HepG2 (cell line): ENCODE results near the gene UBXN1. TPM values are rescaled to one million over a fixed set of nuclear protein-coding genes. Genes with fewer than 3 reads are reported as not detected.

Source experiments
- ATF7-NPFF ChIP-seq: sonication (generic); formaldehyde crosslinking; IDR thresholded peaks from 2 replicates; pipeline ENCODE4 v1.8.1; 2023; ENCODE audit warnings: mild to moderate bottlenecking, low read depth, missing genetic modification reagents, moderate library complexity
- CAMTA2 ChIP-seq: sonication (generic); formaldehyde crosslinking; IDR thresholded peaks from 2 replicates; pipeline ENCODE4 v1.4.0; 2020; ENCODE audit warnings: mild to moderate bottlenecking, missing genetic modification reagents, borderline replicate concordance
- CBFB ChIP-seq: sonication (generic); formaldehyde crosslinking; IDR thresholded peaks from 2 replicates; pipeline ENCODE4 v1.4.0; 2020; ENCODE audit warnings: missing genetic modification reagents
- CREB1 ChIP-seq, 2 experiments: fragments of 450-650 bp in 1 of 2; IDR thresholded peaks; 2 replicates each; pipeline ENCODE4 v1.6.1; 2016 to 2017; ENCODE audit warnings: control low read depth in 1 of 2, mild to moderate bottlenecking in 1 of 2, missing compliant biosample characterization in 1 of 2, missing genetic modification characterization in 1 of 2
- HOXA3 ChIP-seq: sonication (generic); formaldehyde crosslinking; IDR thresholded peaks from 2 replicates; pipeline ENCODE4 v1.5.0; 2020; ENCODE audit warnings: missing genetic modification reagents
- ISX ChIP-seq: sonication (generic); formaldehyde crosslinking; conservative IDR thresholded peaks from 2 replicates; pipeline ENCODE4 v1.5.0; 2020; ENCODE audit warnings: missing genetic modification reagents
- LCORL ChIP-seq, 2 experiments: fragments of 450-650 bp in 1 of 2; sonication (generic) in 1 of 2; formaldehyde crosslinking in 1 of 2; IDR thresholded peaks; 2 replicates each; pipeline versions ENCODE4 v1.5.0 to v1.6.1; 2017 to 2020; ENCODE audit warnings: antibody characterized with exemption in 1 of 2, missing genetic modification reagents in 1 of 2
- MEIS2 ChIP-seq: sonication (generic); formaldehyde crosslinking; IDR thresholded peaks from 2 replicates; pipeline ENCODE4 v1.9.0; 2021; ENCODE audit warnings: mild to moderate bottlenecking, missing genetic modification reagents
- MTF1 ChIP-seq: sonication (generic); formaldehyde crosslinking; IDR thresholded peaks from 2 replicates; pipeline ENCODE4 v1.5.0; 2020; ENCODE audit warnings: missing genetic modification reagents
- RFX1 ChIP-seq: fragments of 450-650 bp; IDR thresholded peaks from 2 replicates; pipeline ENCODE4 v1.6.1; 2017
- SETDB1 ChIP-seq: sonication (generic); formaldehyde crosslinking; IDR thresholded peaks from 2 replicates; pipeline ENCODE4 v1.5.1; 2020; ENCODE audit warnings: missing genetic modification reagents, mild to moderate bottlenecking, borderline replicate concordance
- SRSF4 ChIP-seq: fragments of 200-400 bp; formaldehyde crosslinking; IDR thresholded peaks from one replicate; pipeline ENCODE4 v1.6.1; 2018; ENCODE audit warnings: mild to moderate bottlenecking, low read depth, low read length, moderate library complexity; ENCODE audit not compliant: poor library complexity, severe bottlenecking
- ZBTB42 ChIP-seq: sonication (generic); formaldehyde crosslinking; IDR thresholded peaks from 2 replicates; pipeline ENCODE4 v1.5.0; 2020; ENCODE audit warnings: mild to moderate bottlenecking, missing genetic modification reagents
- ZBTB7A ChIP-seq: sonication (generic); formaldehyde crosslinking; IDR thresholded peaks from 2 replicates; pipeline ENCODE4 v1.8.0; 2022; ENCODE audit warnings: mild to moderate bottlenecking, missing genetic modification reagents
- ZFYVE20 ChIP-seq: sonication (generic); formaldehyde crosslinking; IDR thresholded peaks from 2 replicates; pipeline ENCODE4 v1.8.0; 2023; ENCODE audit warnings: low read depth, mild to moderate bottlenecking, moderate library complexity, missing genetic modification reagents, borderline replicate concordance
- ZKSCAN1 ChIP-seq: fragments of 150-350 bp; IDR thresholded peaks from 2 replicates; pipeline ENCODE4 v1.6.1; 2014; ENCODE audit warnings: low read length
- ZMYM2 ChIP-seq: sonication (generic); formaldehyde crosslinking; IDR thresholded peaks from 2 replicates; pipeline ENCODE4 v1.8.0; 2022; ENCODE audit warnings: mild to moderate bottlenecking, missing genetic modification reagents
- ZNF12 ChIP-seq: sonication (generic); formaldehyde crosslinking; IDR thresholded peaks from 2 replicates; pipeline ENCODE4 v1.5.0; 2020; ENCODE audit warnings: missing genetic modification reagents
- ZNF138 ChIP-seq: sonication (generic); formaldehyde crosslinking; IDR thresholded peaks from 2 replicates; pipeline ENCODE4 v1.5.0; 2020; ENCODE audit warnings: mild to moderate bottlenecking, low read depth, missing genetic modification reagents
- ZNF230 ChIP-seq: sonication (generic); formaldehyde crosslinking; IDR thresholded peaks from 2 replicates; pipeline ENCODE4 v1.4.0; 2020; ENCODE audit warnings: mild to moderate bottlenecking, missing genetic modification reagents
- ZNF317 ChIP-seq: sonication (generic); formaldehyde crosslinking; IDR thresholded peaks from 2 replicates; pipeline ENCODE4 v1.5.0; 2020; ENCODE audit warnings: mild to moderate bottlenecking, missing genetic modification reagents
- ZNF703 ChIP-seq: sonication (generic); formaldehyde crosslinking; IDR thresholded peaks from 2 replicates; pipeline ENCODE4 v1.5.1; 2020; ENCODE audit warnings: missing genetic modification reagents, mild to moderate bottlenecking, moderate library complexity, borderline replicate concordance
- ZNF709 ChIP-seq: sonication (generic); formaldehyde crosslinking; IDR thresholded peaks from 2 replicates; pipeline ENCODE4 v1.5.0; 2020; ENCODE audit warnings: mild to moderate bottlenecking, missing genetic modification reagents
- ZNF790 ChIP-seq: sonication (generic); formaldehyde crosslinking; IDR thresholded peaks from 2 replicates; pipeline ENCODE4 v1.8.0; 2022; ENCODE audit warnings: missing genetic modification reagents, mild to moderate bottlenecking, borderline replicate concordance
- ZSCAN12 ChIP-seq: sonication (generic); formaldehyde crosslinking; IDR thresholded peaks from 2 replicates; pipeline ENCODE4 v1.9.0; 2021; ENCODE audit warnings: mild to moderate bottlenecking, missing genetic modification reagents
- ZSCAN21 ChIP-seq: sonication (generic); formaldehyde crosslinking; IDR thresholded peaks from 2 replicates; pipeline ENCODE4 v1.8.0; 2022; ENCODE audit warnings: mild to moderate bottlenecking, missing genetic modification reagents, moderate library complexity, borderline replicate concordance
- ZZZ3 ChIP-seq: sonication (generic); formaldehyde crosslinking; IDR thresholded peaks from 2 replicates; pipeline ENCODE4 v1.4.0; 2020; ENCODE audit warnings: missing genetic modification reagents, mild to moderate bottlenecking, borderline replicate concordance
- polyA plus RNA-seq, 8 experiments: library from polyadenylated mRNA; depleted of rRNA in 3 of 8; stranded (reverse) in 7 of 8; unstranded in 1 of 8; fragments of >200 nt; fragmentation: Illumina TruSeq in 4 of 8; extraction: Trizol in 4 of 8; gene quantifications; 2 replicates each; pipeline versions ENCODE4 v1.2.1 to v1.2.3, GENCODE V29; 2011 to 2016; ENCODE audit warnings: low read depth in 4 of 8, missing spikeins in 1 of 8, mixed read lengths in 1 of 8; ENCODE audit not compliant: insufficient read depth in 1 of 8
- total RNA-seq, 5 experiments: library from RNA; depleted of rRNA; stranded (reverse); fragments of >200 nt; fragmentation: Illumina TruSeq; extraction: Trizol; gene quantifications; 2 replicates each; pipeline ENCODE4 v1.2.3, GENCODE V29; 2016; ENCODE audit warnings: low read depth in 1 of 5
- TF ChIP-seq, protein P1 (sequence below): sonication (generic); formaldehyde crosslinking; IDR thresholded peaks from 2 replicates; pipeline ENCODE4 v1.4.0; 2020; ENCODE audit warnings: mild to moderate bottlenecking, missing genetic modification reagents

The UBXN1 gene
- total and polyA plus RNA-seq, 2 of the 13 experiments (the other 11 are each of a cell fraction or from before 2014, with no cell fraction given): 47.5 to 52.4 TPM

DNA sequence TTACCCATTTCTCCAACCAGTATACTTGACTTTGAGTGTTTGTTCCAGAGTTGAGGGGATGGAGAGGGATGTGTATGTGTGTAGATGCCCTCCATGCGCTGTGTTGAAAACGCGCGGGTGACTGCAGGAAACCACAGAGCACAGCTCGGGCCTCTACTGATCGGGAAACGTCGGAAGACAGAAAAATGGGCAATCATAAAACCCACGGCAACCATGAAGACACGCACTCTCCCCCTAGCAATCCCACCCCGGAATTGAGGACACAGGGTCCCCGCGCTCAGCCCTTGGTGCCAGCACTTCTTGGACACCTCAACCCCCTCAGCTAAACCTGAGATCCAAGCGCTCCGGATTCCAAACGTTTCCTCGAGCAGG lies 7.7 kb downstream of the UBXN1 start (continued):
- peak; percentile 56; the same call in 1 of the 2 replicates for TF ChIP-seq ZMYM2
- TF ChIP-seq SRSF4: no peak
- no peak for TF ChIP-seq SETDB1
- TF ChIP-seq MTF1: no peak
- TF ChIP-seq CBFB (CRISPR knock-in tag): peak; percentile 25; the same call in 1 of the 2 replicates
- TF ChIP-seq ZZZ3 (CRISPR knock-in tag): peak; percentile 13; the same call in 1 of the 2 replicates
- 0 out of 2 replicates have a peak, but pooled peaks have one; percentile 17 for TF ChIP-seq ZNF703 (CRISPR knock-in tag)
- TF ChIP-seq ZBTB7A (CRISPR knock-in tag): 0 out of 2 replicates have a peak, but pooled peaks have one; percentile 37
- peak; percentile 18; the same call in 1 of the 2 replicates for TF ChIP-seq ZNF317 (CRISPR knock-in tag)
- TF ChIP-seq ZNF709 (CRISPR knock-in tag): 0 out of 2 replicates have a peak, but pooled peaks have one; percentile 12
- TF ChIP-seq CREB1 (IDR thresholded peaks at IDR 0.05): no peak
- TF ChIP-seq CREB1 (CRISPR knock-in tag; IDR thresholded peaks at IDR 0.05): peak; percentile 28; the same call in 1 of the 2 replicates
- peak; percentile 15; the same call in 1 of the 2 replicates for TF ChIP-seq MEIS2
- TF ChIP-seq ZSCAN12: no peak
- peak; percentile 24; the same call in 1 of the 2 replicates for TF ChIP-seq ZBTB42 (CRISPR knock-in tag)
- TF ChIP-seq ZNF230 (CRISPR knock-in tag): 0 out of 2 replicates have a peak, but pooled peaks have one; percentile 46
- TF ChIP-seq, protein P1, sequence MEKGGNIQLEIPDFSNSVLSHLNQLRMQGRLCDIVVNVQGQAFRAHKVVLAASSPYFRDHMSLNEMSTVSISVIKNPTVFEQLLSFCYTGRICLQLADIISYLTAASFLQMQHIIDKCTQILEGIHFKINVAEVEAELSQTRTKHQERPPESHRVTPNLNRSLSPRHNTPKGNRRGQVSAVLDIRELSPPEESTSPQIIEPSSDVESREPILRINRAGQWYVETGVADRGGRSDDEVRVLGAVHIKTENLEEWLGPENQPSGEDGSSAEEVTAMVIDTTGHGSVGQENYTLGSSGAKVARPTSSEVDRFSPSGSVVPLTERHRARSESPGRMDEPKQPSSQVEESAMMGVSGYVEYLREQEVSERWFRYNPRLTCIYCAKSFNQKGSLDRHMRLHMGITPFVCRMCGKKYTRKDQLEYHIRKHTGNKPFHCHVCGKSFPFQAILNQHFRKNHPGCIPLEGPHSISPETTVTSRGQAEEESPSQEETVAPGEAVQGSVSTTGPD: 0 out of 2 replicates have a peak, but pooled peaks have one; percentile 17
- TF ChIP-seq ATF7-NPFF: peak; percentile 65; the same call in 1 of the 2 replicates
- 0 out of 2 replicates have a peak, but pooled peaks have one; percentile 18 for TF ChIP-seq ZNF12 (CRISPR knock-in tag)
- no peak for TF ChIP-seq ZNF138 (CRISPR knock-in tag)
- peak; percentile 26; the same call in 1 of the 2 replicates for TF ChIP-seq ZSCAN21
- TF ChIP-seq ZKSCAN1: no peak
- TF ChIP-seq RFX1: no peak
- no peak for TF ChIP-seq ZNF790 (CRISPR knock-in tag)
- TF ChIP-seq HOXA3 (CRISPR knock-in tag): no peak
- no peak for TF ChIP-seq CAMTA2 (CRISPR knock-in tag)
- TF ChIP-seq ISX (CRISPR knock-in tag): 0 out of 2 replicates have a peak, but pooled peaks have one; percentile 71
- TF ChIP-seq LCORL (IDR thresholded peaks at IDR 0.05): no peak
- peak; percentile 68; the same call in 1 of the 2 replicates for TF ChIP-seq LCORL (CRISPR knock-in tag; IDR thresholded peaks at IDR 0.05)
- TF ChIP-seq ZFYVE20 (CRISPR knock-in tag): 0 out of 2 replicates have a peak, but pooled peaks have one; percentile 25
